ENCODE measurements around the gene CORO2A. TPM values are rescaled to one million over a fixed set of nuclear protein-coding genes. Genes with fewer than 3 reads are reported as not detected.

Gene CORO2A
- total and polyA plus RNA-seq, 8 donors, result 8.1 to 20.4 (median 9.3) TPM

DNA sequence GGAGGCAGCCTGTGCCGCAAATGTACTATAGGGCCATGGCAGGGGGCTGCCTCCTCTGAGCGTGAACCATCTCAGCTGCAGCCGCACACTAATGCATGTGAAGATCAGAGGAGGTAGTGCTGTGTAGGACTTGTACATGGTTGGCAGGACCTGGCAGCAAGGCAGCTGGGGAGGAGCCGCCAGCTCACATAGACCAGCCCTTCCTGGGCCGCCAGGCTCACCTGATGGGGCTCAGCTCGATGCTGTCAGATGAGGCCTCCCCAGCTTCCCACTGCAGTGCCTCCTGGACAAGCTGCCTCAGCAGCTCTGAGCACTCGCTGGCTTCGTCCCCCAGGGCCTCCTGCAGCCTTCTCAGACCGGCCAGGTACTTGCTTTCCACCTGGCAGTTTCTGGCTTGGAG lies 18.0 kb upstream of the CORO2A start:
- TF ChIP-seq CTCF (IDR thresholded peaks at IDR 0.05), result no peak
- Histone ChIP-seq H3K27ac (no peak overlapping the region), H3K9me3 (no peaks in the 10 kb centered on the region), H3K27me3 (no peaks in the 10 kb centered on the region), H3K36me3 (peaks cover 0 to 92% of the 10 kb centered on the region in 2 donors), H3K4me1 (peaks cover 0 to 9% of the 10 kb centered on the region in 2 donors), H3K4me3 (no peak overlapping the region)
- DNase-seq, result no peak
- intact Hi-C loops (cut with DNase I), result no loop called here
- ATAC-seq, result no peak

- Histone ChIP-seq H3K4me3 (no peak overlapping the region), H3K9me3 (no peaks in the 10 kb centered on the region), H3K27ac (no peak overlapping the region), H3K36me3 (peaks cover 0 to 90% of the 10 kb centered on the region in 2 donors), H3K27me3 (no peaks in the 10 kb centered on the region), H3K4me1 (peaks cover 0 to 9% of the 10 kb centered on the region in 2 donors)
- no peak for DNase-seq
- no peak for TF ChIP-seq CTCF (IDR thresholded peaks at IDR 0.05)
- no peak for ATAC-seq
- intact Hi-C loops (cut with DNase I), result loop anchor here in 1 of 2 donors (5.0 kb wide), 1 partner anchor 53 kb away; no protein-coding TSS in a partner anchor
Measured at GRCh38 chr9:98209530-98209929, 17.1 kb upstream of the CORO2A start.

DNA sequence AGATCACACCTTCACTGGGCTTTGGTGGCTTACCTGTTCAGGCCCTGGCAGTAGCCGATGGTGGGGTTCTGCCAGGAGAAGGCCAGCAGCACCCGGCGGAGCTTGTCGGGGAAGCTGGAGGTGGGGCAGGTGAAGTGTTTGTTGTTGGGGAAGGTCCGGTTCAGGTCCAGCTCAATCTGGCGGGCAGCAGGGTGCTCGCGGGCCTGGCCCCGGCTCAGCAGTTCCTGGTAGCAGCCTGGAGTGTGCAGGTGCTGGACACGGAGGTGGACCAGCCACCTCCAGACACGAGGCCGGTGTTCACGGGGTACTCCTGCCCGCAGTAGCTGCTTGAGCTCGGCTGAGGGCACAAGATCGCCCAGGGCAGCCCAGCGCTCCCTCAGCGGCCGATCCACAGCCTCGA lies 16.2 kb upstream of the CORO2A start:
- no peak overlapping the region for H3K27ac ChIP-seq
- peaks cover 0 to 9% of the 10 kb centered on the region in 2 donors for H3K4me1 ChIP-seq
- TF ChIP-seq CTCF (IDR thresholded peaks at IDR 0.05), result no peak
- H3K9me3 ChIP-seq, result no peaks in the 10 kb centered on the region
- no peak overlapping the region for H3K4me3 ChIP-seq
- DNase-seq (peak in 1 of 4 donors; percentile 74), ATAC-seq (peak; percentile 53)
- intact Hi-C loops (cut with DNase I), result loop anchor here in 1 of 2 donors (5.0 kb wide), 1 partner anchor 54 kb away; no protein-coding TSS in a partner anchor
- H3K36me3 ChIP-seq, result peaks cover 0 to 93% of the 10 kb centered on the region in 2 donors
- no peaks in the 10 kb centered on the region for H3K27me3 ChIP-seq

GRCh38 chr9:98207606-98208005 lies 15.2 kb upstream of the CORO2A start:
- H3K36me3 ChIP-seq, result peaks cover 0 to 93% of the 10 kb centered on the region in 2 donors

DNA sequence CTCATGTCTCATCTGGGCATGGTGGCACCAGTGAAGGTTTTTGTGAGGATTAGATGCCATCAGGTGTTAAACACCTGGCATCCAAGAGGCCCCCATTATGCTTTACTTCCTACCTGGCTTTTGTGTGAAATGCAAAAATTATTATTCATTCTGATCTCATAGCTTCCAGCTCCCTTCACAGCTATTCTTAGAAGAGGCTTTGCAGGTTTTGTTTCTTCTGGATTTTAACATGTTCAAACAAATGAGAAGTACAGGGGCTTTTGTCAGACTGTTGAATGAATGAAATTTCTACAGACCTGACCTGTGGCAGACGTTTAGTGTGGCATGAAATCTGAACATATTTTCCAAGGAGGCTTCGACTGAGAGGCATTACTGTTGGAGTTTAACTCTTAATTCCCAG lies 14.3 kb upstream of the CORO2A start:
- Histone ChIP-seq H3K4me3 (no peak overlapping the region), H3K9me3 (no peaks in the 10 kb centered on the region), H3K27ac (peak overlapping the region in 1 of 2 donors; percentile 7), H3K27me3 (no peaks in the 10 kb centered on the region), H3K4me1 (peaks cover 0 to 9% of the 10 kb centered on the region in 2 donors), H3K36me3 (peaks cover 0 to 93% of the 10 kb centered on the region in 2 donors)
- intact Hi-C loops (cut with DNase I), result loop anchor here in 1 of 2 donors (5.0 kb wide), 1 partner anchor 56 kb away; no protein-coding TSS in a partner anchor
- ATAC-seq, result no peak
- DNase-seq, result no peak
- TF ChIP-seq CTCF (IDR thresholded peaks at IDR 0.05), result no peak

More at GRCh38 chr9:98207606-98208005, 15.2 kb upstream of the CORO2A start:
- ATAC-seq (no peak), DNase-seq (no peak)
- Histone ChIP-seq H3K4me1 (peaks cover 0 to 9% of the 10 kb centered on the region in 2 donors), H3K27ac (no peak overlapping the region), H3K9me3 (no peaks in the 10 kb centered on the region), H3K27me3 (no peaks in the 10 kb centered on the region), H3K4me3 (no peak overlapping the region)
- intact Hi-C loops (cut with DNase I), result loop anchor here in 1 of 2 donors (5.0 kb wide), 1 partner anchor 55 kb away; no protein-coding TSS in a partner anchor
- TF ChIP-seq CTCF (IDR thresholded peaks at IDR 0.05), result no peak
